GM18867 (cell line): Measurements from ENCODE around the gene ETV3.
"Not testable (repeated sequence)": the region's sequence is repeated elsewhere in the genome, so short reads cannot be mapped to it uniquely, and the experiment has no call there.

Experiments
- ATAC-seq: cut with Tn5 transposase; IDR thresholded peaks from one replicate; pipeline ENCODE4 v1.9.1; 2021; ENCODE audit warnings: mild to moderate bottlenecking, moderate library complexity; ENCODE audit not compliant: unreplicated experiment

Gene ETV3

GRCh38 chr1:157138220-157139051 lies at the start of gene ETV3:
Gene ETV3, minus strand, starts transcription at chr1:157138395. Its CDS starts 2,043 bp downstream, at chr1:157136352.
- ATAC-seq, result peak; percentile 92

GRCh38 chr1:157186281-157186992 lies 48.2 kb upstream of the ETV3 start:
- no peak for ATAC-seq

DNA sequence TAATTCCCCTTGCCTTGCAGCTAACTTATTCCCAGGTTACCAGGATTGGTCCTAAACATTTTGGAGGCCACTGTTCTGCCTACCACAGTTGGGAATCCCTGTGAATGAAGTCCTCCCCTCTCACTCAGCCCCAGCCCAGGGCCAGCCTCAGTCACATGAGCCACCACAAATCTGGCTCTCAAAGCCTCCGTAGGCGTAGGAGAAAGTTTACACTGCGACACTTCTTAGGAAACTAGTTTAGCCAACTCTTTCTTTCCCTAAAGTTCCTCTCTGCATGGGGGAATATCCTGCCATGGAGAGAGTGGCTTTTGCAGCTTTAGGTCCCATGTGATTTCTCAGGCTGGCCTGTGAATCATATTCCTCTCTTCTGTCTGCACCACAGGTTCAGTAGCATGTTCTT lies 45.7 kb upstream of the ETV3 start:
- ATAC-seq, result no peak

DNA sequence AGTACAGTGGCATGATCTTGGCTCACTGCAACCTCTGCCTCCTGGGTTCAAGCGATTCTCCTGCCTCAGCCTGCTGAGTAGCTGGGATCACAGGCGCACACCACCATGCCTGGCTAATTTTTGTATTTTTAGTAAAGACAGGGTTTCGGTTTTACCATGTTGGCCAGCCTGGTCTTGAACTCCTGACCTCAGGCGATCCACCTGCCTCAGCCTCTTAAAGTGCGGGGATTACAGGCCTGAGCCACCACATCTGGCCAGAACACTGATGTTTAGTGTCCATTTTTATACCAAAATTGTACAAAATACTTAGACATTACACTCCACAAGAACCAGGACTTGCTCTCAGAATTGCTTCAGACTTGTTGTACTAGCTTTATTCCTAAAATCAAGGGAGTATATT lies 44.2 kb upstream of the ETV3 start:
- ATAC-seq, result not testable (repeated sequence)

DNA sequence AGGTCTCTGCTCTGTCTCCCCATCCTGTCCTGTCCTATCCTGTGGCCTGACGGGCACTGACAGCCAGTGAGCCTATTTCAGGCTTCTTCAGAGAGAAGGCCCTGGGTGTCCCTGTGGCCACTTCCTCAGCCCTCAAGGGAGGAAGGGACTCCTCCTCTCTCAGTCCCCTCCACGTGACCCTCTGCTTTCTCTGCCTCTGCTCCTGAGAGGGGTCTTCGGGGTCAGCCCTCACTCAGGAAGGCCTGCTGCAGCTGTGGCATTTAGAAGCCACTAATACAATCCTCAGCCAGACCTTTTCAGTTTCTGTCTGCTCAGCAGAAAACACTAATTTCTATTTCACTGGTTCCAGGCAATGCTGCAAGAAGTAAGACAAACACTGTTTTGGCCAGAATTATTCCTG lies 43.6 kb upstream of the ETV3 start:
- ATAC-seq, result no peak

DNA sequence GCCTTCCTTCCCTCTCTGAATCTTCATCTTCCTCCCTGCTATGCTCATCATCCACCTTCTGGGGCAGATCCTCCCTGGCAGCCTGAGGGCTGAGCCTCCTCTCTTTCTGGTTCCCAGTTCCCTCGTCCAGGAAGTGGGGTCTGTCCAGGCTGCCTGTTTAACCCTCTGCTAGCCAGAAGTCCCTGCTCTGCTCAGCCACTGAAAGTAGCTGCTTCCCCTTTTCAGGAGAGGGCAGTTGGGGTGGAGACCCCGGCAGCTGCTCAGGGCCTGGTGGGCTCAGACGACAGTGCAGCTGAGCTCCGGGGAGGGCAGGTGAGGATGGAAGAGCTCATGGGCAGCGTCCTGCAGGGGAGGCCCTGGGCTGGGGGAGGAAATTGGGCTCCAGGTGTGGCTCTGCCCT lies 43.1 kb upstream of the ETV3 start:
- no peak for ATAC-seq

DNA sequence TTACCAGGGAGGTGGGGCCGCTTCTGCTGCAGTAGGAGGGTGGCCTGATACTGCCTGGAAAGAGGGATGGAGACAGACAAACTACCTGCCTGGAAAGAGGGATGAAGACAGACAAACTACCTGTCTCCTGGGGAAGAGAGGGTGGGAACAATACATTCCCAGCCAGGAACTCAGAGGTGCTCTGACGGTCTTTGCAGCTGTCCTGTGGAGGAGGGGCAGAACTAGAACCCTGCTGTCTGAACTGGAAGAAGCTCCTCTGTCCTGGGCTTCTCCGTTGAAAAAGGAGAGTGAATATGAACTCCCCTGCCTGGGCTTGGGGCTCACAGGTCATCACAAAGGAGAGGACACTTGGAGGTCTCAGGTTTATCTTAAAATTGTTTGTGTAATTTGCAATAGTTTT lies 40.3 kb upstream of the ETV3 start:
- no peak for ATAC-seq

GRCh38 chr1:157177733-157178394 lies 39.7 kb upstream of the ETV3 start:
- ATAC-seq, result no peak

DNA sequence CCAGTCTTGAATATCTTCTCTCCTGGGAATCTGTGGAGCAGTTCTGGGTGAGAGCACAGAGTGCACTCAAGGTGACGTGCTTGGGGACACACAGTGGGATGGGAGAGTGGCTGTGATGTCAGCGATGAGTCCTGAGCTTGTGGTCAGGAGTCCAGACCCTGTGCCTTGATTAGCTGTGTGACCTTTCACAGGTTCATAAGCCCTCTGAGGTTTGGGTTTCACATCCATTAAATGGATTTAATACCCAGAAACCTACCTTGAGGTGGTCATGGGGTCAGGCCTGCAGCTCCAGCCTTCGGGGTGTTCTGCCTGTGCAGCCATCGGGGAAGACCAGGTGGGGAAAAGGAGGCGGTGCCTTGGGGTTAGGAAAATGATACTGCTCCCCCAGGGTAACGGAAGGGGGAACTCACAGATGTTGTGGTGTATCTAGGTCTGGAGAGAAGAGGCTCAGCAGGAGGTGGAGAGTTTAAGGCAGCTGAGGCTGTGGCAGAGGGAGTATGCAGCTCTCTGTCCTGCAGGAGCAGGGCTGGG lies 38.5 kb upstream of the ETV3 start:
- ATAC-seq, result peak; percentile 34

GRCh38 chr1:157176016-157176415 lies 37.8 kb upstream of the ETV3 start:
- ATAC-seq, result no peak

GRCh38 chr1:157173900-157174410 lies 35.8 kb upstream of the ETV3 start:
- ATAC-seq, result no peak

GRCh38 chr1:157173241-157173640 lies 35.0 kb upstream of the ETV3 start:
- not testable (repeated sequence) for ATAC-seq

DNA sequence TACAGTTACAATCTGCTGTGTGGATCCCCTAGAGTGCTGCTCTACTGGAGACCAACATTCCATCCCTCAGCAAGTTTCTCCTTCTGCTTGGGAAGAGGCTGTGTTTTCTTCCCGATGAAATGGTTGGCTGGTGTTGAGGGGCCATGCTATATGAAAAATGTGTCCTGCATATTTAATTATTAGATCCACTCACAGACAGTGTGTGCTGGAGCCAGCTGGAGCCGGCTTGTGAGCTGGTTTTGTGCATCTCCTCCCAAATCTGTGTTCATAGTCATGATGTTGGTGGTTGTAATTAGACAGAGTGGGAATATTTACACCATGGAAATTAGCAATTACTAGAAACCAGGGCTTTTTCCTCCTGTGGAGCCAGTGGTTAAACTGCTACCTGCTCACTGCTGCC lies 34.4 kb upstream of the ETV3 start:
- not testable (repeated sequence) for ATAC-seq

- not testable (repeated sequence) for ATAC-seq
Measured at GRCh38 chr1:157171903-157172503, 33.8 kb upstream of the ETV3 start.

DNA sequence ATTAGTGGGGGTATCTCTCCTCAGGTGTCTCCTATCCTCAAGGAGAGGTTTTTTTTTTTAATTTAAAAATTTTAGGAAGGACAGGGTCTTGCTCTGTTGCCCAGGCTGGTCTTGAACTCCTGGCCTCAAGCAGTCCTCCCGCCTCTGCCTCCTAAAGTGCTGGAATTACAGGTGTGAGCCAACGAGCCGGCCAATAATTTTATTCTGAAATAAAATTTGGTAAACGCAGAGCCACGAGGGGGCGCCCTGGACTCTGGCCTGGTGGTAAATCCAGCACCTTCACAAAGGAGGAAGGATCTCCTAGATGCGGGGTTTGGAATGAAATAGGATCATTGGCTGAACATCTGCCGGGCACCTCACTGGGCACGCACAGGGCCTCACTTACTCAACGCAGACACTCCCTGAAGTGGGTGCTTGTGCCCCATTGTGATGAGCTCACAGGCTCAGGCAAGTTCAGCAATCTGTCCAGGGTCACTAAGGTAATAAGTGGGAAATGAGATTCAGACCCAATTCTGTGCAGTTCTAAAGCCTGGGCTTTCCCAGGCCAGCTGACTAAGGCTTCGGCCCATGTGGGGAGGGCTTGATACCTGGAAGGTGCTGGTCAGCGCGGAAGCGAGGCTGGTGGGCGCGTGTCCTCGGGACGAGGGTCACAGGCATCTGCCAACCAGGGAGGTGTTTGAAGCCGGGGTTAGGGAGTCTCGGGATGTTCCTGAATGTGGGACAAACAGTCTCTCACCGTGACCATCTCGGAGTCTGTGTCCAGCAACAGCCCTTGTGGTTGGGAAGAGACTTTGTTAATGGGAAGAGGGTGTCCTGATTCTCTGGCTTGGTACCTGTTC lies 32.7 kb upstream of the ETV3 start:
- no peak for ATAC-seq

- ATAC-seq, result no peak
Measured at GRCh38 chr1:157168015-157168414, 29.8 kb upstream of the ETV3 start.

DNA sequence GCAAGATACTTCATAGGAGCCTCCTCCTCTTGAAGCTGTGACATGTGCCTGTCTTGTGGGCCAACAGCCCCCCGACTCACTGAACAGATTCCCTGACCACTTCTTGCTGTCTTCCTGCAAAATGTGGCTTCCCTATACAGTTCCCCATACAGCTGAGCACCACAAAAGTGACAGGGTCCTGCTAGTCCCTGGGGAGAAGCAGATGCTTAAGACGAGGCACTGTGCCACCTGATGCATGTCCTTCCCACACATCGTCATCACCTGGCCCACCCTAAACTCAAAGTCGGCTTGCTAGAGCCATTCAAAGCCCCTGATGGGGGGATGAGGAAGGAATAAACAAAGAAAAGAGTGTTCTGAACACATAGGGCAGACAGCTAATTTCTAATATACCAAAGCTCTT lies 29.2 kb upstream of the ETV3 start:
- no peak for ATAC-seq

DNA sequence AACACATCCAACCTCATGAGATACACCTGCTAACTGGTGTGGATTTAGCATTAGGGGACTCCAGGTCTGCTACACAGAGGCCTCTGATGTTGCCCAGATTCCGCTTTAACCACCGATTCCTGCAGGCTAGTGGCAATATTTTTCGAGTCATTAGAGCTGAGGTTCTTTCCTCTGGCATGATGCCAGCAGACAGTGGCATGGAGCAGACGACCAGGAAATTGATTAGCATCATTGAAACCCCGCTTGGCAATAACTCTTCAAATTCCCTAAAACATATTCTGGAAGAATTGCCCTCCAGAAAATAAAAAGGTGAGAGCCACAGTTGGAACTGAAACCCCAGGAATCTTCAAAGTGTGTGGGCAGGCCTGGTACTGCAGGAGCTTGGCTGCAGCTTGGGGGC lies 28.4 kb upstream of the ETV3 start:
- no peak for ATAC-seq

GRCh38 chr1:157163273-157164127 lies 25.3 kb upstream of the ETV3 start:
- ATAC-seq, result peak; percentile 60
